ENCODE results near the gene PRPH.
"Not testable (repeated sequence)": the region's sequence is repeated elsewhere in the genome, so short reads cannot be mapped to it uniquely, and the experiment has no call there.

The PRPH gene

DNA sequence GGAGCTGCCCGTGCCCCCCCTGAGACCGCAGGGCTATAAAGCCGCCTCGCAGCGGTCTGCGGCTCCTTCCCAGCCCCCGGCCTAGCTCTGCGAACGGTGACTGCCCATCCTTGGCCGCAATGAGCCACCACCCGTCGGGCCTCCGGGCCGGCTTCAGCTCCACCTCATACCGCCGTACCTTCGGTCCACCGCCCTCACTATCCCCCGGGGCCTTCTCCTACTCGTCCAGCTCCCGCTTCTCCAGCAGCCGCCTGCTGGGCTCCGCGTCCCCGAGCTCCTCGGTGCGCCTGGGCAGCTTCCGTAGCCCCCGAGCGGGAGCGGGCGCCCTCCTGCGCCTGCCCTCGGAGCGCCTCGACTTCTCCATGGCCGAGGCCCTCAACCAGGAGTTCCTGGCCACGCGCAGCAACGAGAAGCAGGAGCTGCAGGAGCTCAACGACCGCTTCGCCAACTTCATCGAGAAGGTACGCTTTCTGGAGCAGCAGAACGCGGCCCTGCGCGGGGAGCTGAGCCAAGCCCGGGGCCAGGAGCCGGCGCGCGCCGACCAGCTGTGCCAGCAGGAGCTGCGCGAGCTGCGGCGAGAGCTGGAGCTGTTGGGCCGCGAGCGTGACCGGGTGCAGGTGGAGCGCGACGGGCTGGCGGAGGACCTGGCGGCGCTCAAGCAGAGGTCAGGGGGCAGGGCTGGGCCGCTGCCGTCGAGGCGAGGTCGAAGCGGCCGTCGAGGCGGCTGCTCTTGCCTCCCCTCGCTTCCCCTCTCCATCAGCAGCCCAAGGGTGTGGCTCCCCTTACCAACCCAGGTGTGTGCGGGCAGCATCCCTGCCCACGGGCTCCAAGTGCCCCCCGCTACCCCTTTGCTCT is at the start of gene PRPH:
PRPH (plus strand) TSS at position 66 of the 855 bp plus-strand sequence; CDS start at position 120, 54 bp downstream.
- Histone ChIP-seq H3K36me3 (replicated peaks) (no peaks in the 10 kb centered on the region), H3K4me3 (ENCODE audit: low read depth, low read length) (no peak within 1 kb of the TSS), H3K27me3 (replicated peaks) (peaks cover 32% of the 10 kb centered on the region), H3K27ac (no peak within 1 kb of the TSS)
- no peak for DNase-seq
- TF ChIP-seq, protein P1, sequence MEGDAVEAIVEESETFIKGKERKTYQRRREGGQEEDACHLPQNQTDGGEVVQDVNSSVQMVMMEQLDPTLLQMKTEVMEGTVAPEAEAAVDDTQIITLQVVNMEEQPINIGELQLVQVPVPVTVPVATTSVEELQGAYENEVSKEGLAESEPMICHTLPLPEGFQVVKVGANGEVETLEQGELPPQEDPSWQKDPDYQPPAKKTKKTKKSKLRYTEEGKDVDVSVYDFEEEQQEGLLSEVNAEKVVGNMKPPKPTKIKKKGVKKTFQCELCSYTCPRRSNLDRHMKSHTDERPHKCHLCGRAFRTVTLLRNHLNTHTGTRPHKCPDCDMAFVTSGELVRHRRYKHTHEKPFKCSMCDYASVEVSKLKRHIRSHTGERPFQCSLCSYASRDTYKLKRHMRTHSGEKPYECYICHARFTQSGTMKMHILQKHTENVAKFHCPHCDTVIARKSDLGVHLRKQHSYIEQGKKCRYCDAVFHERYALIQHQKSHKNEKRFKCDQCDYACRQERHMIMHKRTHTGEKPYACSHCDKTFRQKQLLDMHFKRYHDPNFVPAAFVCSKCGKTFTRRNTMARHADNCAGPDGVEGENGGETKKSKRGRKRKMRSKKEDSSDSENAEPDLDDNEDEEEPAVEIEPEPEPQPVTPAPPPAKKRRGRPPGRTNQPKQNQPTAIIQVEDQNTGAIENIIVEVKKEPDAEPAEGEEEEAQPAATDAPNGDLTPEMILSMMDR (IDR thresholded peaks at IDR 0.05; ENCODE audit: low read depth, low read length, missing control alignments), result no peak
- in situ Hi-C loops (cut with HindIII; ENCODE audit: low pct_ligation_motif_present, low sequenced_read_pairs), result no loop called here

DNA sequence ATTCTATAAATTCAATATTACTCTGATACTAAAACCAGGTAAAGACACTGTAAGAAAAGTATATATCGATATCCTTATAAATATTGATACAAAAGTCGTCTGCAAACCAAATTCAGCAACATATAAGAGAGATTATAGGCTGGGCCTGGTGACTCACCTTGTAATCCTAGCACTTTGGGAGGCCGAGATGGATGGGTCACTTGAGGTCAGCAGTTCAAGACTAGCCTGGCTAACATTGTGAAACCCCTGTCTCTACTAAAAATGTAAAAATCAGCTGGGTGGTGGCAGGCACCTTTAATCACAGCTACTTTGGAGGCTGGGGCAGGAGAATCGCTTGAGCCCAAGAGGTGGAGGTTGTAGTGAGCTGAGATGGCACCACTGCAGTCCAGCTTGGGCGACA is 43.6 kb upstream of the PRPH start:
- H3K36me3 ChIP-seq (replicated peaks), result no peaks in the 10 kb centered on the region
- in situ Hi-C loops (cut with HindIII; ENCODE audit: low pct_ligation_motif_present, low sequenced_read_pairs), result no loop called here
- TF ChIP-seq, protein P1 (IDR thresholded peaks at IDR 0.05; ENCODE audit: low read depth, low read length, missing control alignments), result no peak

DNA sequence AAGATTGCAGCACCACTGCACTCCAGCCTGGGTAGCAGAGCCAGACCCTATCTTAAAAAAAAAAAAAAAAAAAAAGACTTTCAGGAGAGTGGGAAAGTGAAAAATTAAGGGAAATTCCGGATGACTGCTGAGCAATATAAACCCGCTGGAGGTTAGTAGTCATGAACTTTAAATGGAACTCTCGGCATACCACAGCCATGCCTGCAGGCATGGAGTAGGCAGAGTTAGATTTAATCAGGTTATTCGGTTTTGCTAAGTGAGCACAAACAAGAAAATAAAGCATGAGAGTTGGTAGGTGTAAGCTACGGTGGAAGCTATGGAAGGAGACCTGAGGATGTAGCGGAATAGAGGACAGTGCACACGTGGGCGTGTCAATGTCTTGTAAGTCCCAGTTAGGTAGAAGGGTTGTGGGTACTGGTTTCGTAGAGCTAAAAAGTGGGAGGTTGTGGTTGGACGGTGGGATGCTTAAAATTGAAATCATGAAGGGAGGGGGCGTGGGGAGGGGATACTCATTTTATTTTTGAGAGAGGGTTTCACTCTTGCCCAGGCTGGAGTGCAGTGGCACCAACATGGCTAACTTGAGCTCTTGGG is 41.8 kb upstream of the PRPH start:
- in situ Hi-C loops (cut with HindIII; ENCODE audit: low pct_ligation_motif_present, low sequenced_read_pairs), result no loop called here

More for the DNA sequence above, 43.6 kb upstream of the PRPH start:
- Histone ChIP-seq H3K27ac (no peak overlapping the region), H3K4me3 (ENCODE audit: low read depth, low read length) (no peak overlapping the region), H3K27me3 (replicated peaks) (no peaks in the 10 kb centered on the region)
- DNase-seq, result no peak

DNA sequence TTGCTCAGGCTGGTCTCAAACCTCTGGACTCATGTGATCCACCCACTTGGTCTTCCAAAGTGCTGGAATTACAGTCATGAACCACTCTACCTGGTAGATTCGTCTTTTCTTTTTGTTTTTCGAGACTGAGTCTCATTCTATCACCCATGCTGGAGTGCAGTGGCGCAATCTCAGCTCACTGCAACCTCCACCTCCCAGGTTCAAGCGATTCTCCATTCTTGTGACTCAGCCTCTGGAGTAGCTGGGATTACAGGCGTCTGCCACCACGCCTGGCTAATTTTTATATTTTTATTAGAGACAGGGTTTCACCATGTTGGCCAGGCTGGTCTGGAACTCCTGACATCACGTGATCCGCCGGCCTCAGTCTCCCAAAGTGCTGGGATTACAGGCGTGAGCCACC is 39.5 kb upstream of the PRPH start:
- H3K36me3 ChIP-seq (replicated peaks); DNase-seq; H3K4me3 ChIP-seq (ENCODE audit: low read depth, low read length); H3K27ac ChIP-seq; H3K27me3 ChIP-seq (replicated peaks); in situ Hi-C loops (cut with HindIII; ENCODE audit: low pct_ligation_motif_present, low sequenced_read_pairs): not testable (repeated sequence)

More for the DNA sequence above, 41.8 kb upstream of the PRPH start:
- Histone ChIP-seq H3K27ac (no peak overlapping the region), H3K4me3 (ENCODE audit: low read depth, low read length) (no peak overlapping the region), H3K36me3 (replicated peaks) (no peaks in the 10 kb centered on the region), H3K27me3 (replicated peaks) (no peaks in the 10 kb centered on the region)
- TF ChIP-seq, protein P1 (IDR thresholded peaks at IDR 0.05; ENCODE audit: low read depth, low read length, missing control alignments), result no peak
- no peak for DNase-seq

DNA sequence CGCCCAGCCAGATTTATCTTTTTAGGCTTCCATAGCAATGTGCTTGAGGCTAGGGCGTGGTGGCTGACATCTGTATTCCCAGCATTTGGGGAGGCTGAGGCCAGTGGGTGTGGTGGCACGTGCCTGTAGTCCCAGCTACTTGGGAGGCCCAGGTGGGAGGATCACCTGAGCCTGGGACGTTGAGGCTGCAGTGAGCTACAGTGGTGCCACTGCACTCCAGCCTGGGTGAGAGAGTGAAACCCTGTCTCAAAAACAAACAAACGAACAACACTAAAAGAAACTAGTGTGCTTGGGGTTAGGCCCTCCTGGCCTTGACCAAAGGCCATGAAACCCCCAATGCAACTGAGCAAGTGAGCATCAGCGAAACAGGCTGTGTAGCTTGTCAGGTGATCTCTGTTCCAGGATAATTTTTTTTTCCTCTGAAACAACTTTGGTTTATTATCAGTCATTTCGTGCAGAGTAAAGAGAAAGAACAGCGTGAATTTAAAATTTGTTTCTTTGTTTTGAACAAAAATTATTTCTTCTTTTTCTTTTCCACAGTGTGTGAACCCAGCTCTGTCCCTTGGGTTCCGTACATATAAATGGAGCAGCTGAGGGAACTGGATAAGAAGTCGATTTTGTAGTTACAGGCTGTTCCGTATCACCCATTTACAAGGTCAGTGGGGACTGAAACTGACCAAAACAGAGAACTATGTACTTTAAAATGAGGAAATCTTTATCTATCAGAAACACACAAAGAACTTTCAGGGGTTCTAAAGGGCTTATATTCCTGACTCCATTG is 38.9 kb upstream of the PRPH start:
- TF ChIP-seq, protein P1 (IDR thresholded peaks at IDR 0.05; ENCODE audit: low read depth, low read length, missing control alignments), result no peak
- H3K4me3 ChIP-seq (ENCODE audit: low read depth, low read length), result no peak overlapping the region
- in situ Hi-C loops (cut with HindIII; ENCODE audit: low pct_ligation_motif_present, low sequenced_read_pairs), result no loop called here

DNA sequence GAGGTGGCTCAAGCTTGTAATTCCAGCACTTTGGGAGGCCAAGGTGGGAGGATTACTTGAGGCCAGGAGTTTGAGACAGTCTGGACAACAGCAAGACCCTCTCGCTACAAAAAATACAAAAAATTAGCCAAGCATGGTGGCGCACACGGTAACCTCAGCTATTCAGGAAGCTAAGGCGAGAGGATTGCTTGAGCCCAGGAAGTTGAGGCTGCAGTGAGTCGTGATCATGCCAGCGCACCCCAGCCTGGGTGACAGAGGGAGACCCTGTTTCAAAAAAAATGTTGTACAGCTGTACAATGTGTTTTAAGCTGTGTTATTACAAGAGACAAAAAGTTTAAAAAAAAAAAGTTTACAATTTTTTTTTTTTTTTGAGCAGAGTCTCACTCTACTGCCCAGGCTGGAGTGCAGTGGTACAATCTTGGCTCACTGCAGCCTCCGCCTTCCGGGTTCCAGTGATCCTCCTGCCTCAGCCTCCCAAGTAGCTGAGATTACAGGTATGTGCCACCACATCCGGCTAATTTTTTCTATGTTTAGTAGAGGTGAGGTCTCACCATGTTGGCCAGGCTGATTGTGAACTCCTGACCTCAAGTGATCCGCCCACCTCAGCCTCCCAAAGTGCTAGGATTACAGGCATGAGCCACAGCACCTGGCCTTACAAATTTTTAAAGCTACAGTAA is 37.3 kb upstream of the PRPH start:
- DNase-seq; H3K4me3 ChIP-seq (ENCODE audit: low read depth, low read length); in situ Hi-C loops (cut with HindIII; ENCODE audit: low pct_ligation_motif_present, low sequenced_read_pairs); H3K27ac ChIP-seq; H3K27me3 ChIP-seq (replicated peaks); H3K36me3 ChIP-seq (replicated peaks): not testable (repeated sequence)

More for the DNA sequence above, 38.9 kb upstream of the PRPH start:
- Histone ChIP-seq H3K27ac (no peak overlapping the region), H3K36me3 (replicated peaks) (no peaks in the 10 kb centered on the region), H3K27me3 (replicated peaks) (no peaks in the 10 kb centered on the region)
- no peak for DNase-seq
